Pancreas (tissue), 10 donors: ENCODE results near the gene DNASE1L3. TPM values are rescaled to one million over a fixed set of nuclear protein-coding genes. Genes with fewer than 3 reads are reported as not detected.

Source experiments
- ATAC-seq, 4 donors: fragments of 200-7000 bp; cut with Tn5 transposase; one replicate each; pipeline versions ENCODE4 v1.8.0 to v1.9.1; 2020; ENCODE audit warnings: mild to moderate bottlenecking in 4 of 4, moderate library complexity in 4 of 4
- DNase-seq, 6 donors: peaks; one replicate each; pipeline ENCODE4 v3.0.0-alpha.2; 2020
- FAIRE-seq: peaks from 2 replicates; lab custom pipeline; 2012; peaks lifted over from hg19 to GRCh38; lab: Jason Lieb, UNC
- H3K27ac ChIP-seq, 4 donors: fragments of 200-600 bp; sonication (generic); 1 replicate in 3 of 4; 2 replicates in 1 of 4; pipeline versions ENCODE4 v1.5.0 to v1.8.0; 2020
- H3K27me3 ChIP-seq, 4 donors: fragments of 200-600 bp; one replicate each; pipeline ENCODE4 v1.8.0; 2021
- H3K36me3 ChIP-seq, 3 donors: fragments of 200-600 bp; sonication (generic) in 1 of 3; one replicate each; pipeline versions ENCODE4 v1.5.0 to v1.8.0; 2020 to 2021
- H3K4me1 ChIP-seq, 3 donors: fragments of 200-600 bp; one replicate each; pipeline ENCODE4 v1.8.0; 2021
- H3K4me3 ChIP-seq, 4 donors: fragments of 200-600 bp; sonication (generic) in 2 of 4; one replicate each; pipeline versions ENCODE4 v1.5.0 to v1.8.0; 2020 to 2021
- H3K9me3 ChIP-seq, 4 donors: fragments of 200-600 bp; one replicate each; pipeline ENCODE4 v1.8.0; 2021
- WGBS, 2 donors: extraction: QIAGEN DNeasy Blood & Tissue Kit; methylation state at CpG; one replicate each; pipeline ENCODE4 v1.1.7; 2013; 5-methylcytosine and 5-hydroxymethylcytosine counted together
- intact Hi-C, 3 donors: fragments of 100-400 bp; cut with DNase I; formaldehyde crosslinking; loops; one replicate each; pipeline versions ENCODE4 v1.11.1 to v1.14.2; 2022
- polyA plus RNA-seq, 2 donors: library from polyadenylated mRNA; stranded (reverse); fragments of 200-250 nt; gene quantifications; one replicate each; pipeline ENCODE4 v1.2.3, GENCODE V29; 2013
- total RNA-seq, 6 donors: library from RNA; stranded (reverse); fragmentation: NEBNext Ultra II Directional in 4 of 6; extraction: Animal tissue kit (Norgen Biotek cat#: 25700) in 4 of 6; gene quantifications; one replicate each; pipeline versions ENCODE4 v1.2.1 to v1.2.4, GENCODE V29; 2021 to 2023
- TF ChIP-seq, protein P1 (sequence below), 4 donors: fragments of 200-600 bp; sonication (generic) in 3 of 4; IDR thresholded peaks; one replicate each; pipeline versions ENCODE4 v1.5.0 to v1.8.0; 2021; ENCODE audit warnings: antibody characterized with exemption in 4 of 4
- donor health status: healthy with polysubstance abuse.
- donor health status: DM: no; HTN: no; CAD: no; lungs with moderate emphysema.
- donor health status: DM: no; HTN: no; CAD: no.
- donor health status: control.
- donor health status: control.
- donor health status: Bipolar disorder and iron deficiency.
- donor health status: DM: yes; HTN: yes; CAD: no.
- donor health status: DM: no; HTN: no; CAD: no.
- donor health status: DM: no; HTN: no; CAD: no.
- donor health status: DM: yes; HTN: yes; CAD: no.

DNASE1L3 gene, protein sequence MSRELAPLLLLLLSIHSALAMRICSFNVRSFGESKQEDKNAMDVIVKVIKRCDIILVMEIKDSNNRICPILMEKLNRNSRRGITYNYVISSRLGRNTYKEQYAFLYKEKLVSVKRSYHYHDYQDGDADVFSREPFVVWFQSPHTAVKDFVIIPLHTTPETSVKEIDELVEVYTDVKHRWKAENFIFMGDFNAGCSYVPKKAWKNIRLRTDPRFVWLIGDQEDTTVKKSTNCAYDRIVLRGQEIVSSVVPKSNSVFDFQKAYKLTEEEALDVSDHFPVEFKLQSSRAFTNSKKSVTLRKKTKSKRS
- total RNA-seq: under 1 TPM in 4 of 6 donors, not detected in 2; 0.20 to 0.37 (median 0.28) TPM
- polyA plus RNA-seq: under 1 TPM; 0.38 to 0.49 TPM

DNA sequence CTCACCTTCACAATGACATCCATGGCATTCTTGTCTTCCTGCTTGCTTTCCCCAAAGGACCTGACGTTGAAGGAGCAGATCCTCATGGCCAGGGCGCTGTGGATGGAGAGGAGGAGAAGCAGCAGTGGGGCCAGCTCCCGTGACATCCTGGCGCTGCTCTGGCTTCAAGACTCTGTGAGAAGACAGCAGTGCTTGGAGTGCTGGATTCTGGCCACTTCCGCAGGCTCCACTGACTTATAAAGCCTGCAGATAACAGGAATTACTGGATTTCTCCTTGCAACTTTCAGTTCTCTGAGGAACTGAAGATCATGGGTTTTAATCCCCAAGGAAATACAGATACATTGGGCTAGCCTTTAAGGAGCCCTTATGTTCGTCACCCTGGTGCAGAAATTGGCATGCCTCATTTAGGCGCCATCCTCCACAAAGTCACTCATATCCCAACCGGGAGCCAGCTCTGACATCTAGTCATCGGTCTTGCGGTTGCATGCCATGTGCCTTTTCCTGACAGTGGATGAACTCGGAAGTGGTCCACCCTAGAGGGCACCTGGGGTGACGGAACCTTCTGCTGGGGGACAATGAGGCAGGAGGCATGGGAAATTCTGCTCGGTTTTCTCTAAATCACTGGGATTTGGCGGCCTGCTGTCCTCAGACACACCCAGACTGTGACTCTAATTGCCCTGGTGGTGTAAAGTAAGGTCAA, at the start of gene DNASE1L3:
TSS of gene DNASE1L3 (minus strand) at position 212 of the 700 bp plus-strand sequence. CDS start at position 146, 66 bp downstream.
- ATAC-seq (peak in 1 of 4 donors; percentile 22), FAIRE-seq (no peak), DNase-seq (no peak)
- Histone ChIP-seq H3K27me3 (no peaks in the 10 kb centered on the region), H3K36me3 (no peaks in the 10 kb centered on the region), H3K9me3 (no peaks in the 10 kb centered on the region), H3K4me1 (peaks cover 0 to 3% (median 0%) of the 10 kb centered on the region in 3 donors), H3K27ac (no peak within 1 kb of the TSS), H3K4me3 (no peak within 1 kb of the TSS)
- WGBS, 2 donors: 79 to 81% methylated on average over 14 of the region's 14 CpGs
- intact Hi-C loops: no loop called here
- TF ChIP-seq, protein P1, sequence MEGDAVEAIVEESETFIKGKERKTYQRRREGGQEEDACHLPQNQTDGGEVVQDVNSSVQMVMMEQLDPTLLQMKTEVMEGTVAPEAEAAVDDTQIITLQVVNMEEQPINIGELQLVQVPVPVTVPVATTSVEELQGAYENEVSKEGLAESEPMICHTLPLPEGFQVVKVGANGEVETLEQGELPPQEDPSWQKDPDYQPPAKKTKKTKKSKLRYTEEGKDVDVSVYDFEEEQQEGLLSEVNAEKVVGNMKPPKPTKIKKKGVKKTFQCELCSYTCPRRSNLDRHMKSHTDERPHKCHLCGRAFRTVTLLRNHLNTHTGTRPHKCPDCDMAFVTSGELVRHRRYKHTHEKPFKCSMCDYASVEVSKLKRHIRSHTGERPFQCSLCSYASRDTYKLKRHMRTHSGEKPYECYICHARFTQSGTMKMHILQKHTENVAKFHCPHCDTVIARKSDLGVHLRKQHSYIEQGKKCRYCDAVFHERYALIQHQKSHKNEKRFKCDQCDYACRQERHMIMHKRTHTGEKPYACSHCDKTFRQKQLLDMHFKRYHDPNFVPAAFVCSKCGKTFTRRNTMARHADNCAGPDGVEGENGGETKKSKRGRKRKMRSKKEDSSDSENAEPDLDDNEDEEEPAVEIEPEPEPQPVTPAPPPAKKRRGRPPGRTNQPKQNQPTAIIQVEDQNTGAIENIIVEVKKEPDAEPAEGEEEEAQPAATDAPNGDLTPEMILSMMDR (IDR thresholded peaks at IDR 0.05): no peak

DNA sequence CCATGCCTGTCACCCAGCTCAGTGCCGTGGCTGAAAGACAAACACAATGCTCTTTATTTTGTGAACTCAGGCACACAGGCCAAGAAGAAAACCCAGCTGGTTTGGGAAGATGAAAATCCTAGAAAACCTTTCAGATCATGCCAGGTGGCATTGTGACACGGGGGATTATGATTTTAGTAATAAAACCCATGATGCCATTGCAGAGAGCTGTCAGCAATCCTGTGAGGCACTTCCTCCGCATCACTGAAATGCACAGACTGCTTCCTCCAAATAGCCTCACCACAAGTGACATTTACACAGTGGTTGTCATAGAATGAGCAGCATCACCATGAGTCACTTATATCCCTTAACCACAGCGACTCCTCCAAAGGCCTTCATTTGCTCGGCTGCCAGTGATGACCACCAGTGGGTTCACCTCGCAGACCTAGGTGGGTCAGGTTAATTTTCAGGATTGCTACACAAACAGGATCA, 49.5 kb upstream of the DNASE1L3 start:
- intact Hi-C loops: no loop called here
- H3K27me3 ChIP-seq: no peaks in the 10 kb centered on the region
- no peaks in the 10 kb centered on the region for H3K36me3 ChIP-seq
- no peaks in the 10 kb centered on the region for H3K4me1 ChIP-seq
- no peak for DNase-seq
- no peak for ATAC-seq
- FAIRE-seq: no peak
- TF ChIP-seq, protein P1 (IDR thresholded peaks at IDR 0.05): no peak
- H3K27ac ChIP-seq: no peak overlapping the region
- no peak overlapping the region for H3K4me3 ChIP-seq
- WGBS, 2 donors: 90 to 91% methylated on average over 6 of the region's 6 CpGs
- H3K9me3 ChIP-seq: no peaks in the 10 kb centered on the region

DNA sequence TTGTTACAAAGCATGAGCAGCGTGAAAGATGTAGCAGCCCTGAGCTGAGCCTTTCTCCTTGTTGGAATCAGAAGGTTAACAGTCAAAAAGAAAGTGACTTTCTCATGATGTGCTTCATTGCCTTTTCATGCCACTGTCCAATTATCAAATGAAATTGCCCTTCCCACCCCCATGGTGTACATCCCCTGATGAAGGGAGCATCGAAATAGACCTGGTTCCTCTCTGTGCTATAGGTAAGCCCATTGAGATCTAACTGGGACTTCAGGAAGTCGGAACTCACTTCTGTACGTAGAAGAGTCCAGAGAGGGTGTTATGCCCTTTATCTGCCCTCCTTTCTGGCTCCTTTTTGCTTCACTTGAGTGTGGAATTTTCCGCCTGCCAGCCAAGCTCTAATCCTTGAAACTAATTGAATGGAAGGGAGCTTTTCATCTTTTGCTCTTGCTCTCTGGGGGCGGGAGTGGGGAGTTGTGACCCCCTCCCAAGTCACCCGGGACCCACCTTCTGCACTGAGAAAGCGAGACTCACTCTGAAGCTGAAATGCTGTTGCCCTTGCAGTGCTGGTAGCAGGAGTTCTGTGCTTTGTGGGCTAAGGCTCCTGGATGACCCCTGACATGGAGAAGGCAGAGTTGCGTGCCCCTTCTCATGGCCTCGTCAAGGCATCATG, 47.8 kb upstream of the DNASE1L3 start:
- intact Hi-C loops: no loop called here
- H3K27ac ChIP-seq: no peak overlapping the region
- H3K4me1 ChIP-seq: no peaks in the 10 kb centered on the region
- ATAC-seq (no peak), FAIRE-seq (no peak), DNase-seq (no peak)
- TF ChIP-seq, protein P1 (IDR thresholded peaks at IDR 0.05): no peak
- 89 to 93% methylated on average over 10 of the region's 10 CpGs for WGBS, 2 donors
- no peaks in the 10 kb centered on the region for H3K27me3 ChIP-seq
- no peaks in the 10 kb centered on the region for H3K36me3 ChIP-seq
- no peak overlapping the region for H3K4me3 ChIP-seq
- H3K9me3 ChIP-seq: no peaks in the 10 kb centered on the region

DNA sequence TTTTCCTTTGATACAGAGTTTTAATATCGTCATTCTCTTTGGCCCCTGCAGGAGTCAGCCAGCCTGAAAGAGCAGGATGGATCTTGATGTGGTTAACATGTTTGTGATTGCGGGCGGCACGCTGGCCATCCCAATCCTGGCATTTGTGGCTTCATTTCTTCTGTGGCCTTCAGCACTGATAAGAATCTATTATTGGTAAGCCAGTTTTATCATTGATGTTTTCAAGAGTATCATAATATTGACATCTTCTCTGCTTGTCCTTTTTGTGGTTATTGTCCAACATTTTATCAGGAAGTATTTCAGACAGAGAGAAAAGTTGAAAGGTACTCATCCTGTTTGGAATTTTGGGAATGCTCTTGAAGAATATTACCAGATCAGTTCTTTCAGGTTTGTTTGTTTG, 45.7 kb upstream of the DNASE1L3 start:
- TF ChIP-seq, protein P1 (IDR thresholded peaks at IDR 0.05): no peak
- WGBS, 2 donors: 91 to 92% methylated on average over 4 of the region's 4 CpGs
- no peak for ATAC-seq
- no peaks in the 10 kb centered on the region for H3K4me1 ChIP-seq
- DNase-seq: no peak
- H3K27me3 ChIP-seq: no peaks in the 10 kb centered on the region
- intact Hi-C loops: no loop called here
- no peak overlapping the region for H3K27ac ChIP-seq
- no peaks in the 10 kb centered on the region for H3K9me3 ChIP-seq
- H3K36me3 ChIP-seq: no peaks in the 10 kb centered on the region
- no peak for FAIRE-seq
- no peak overlapping the region for H3K4me3 ChIP-seq
